ENCODE results near the gene HPCA.

DNA sequence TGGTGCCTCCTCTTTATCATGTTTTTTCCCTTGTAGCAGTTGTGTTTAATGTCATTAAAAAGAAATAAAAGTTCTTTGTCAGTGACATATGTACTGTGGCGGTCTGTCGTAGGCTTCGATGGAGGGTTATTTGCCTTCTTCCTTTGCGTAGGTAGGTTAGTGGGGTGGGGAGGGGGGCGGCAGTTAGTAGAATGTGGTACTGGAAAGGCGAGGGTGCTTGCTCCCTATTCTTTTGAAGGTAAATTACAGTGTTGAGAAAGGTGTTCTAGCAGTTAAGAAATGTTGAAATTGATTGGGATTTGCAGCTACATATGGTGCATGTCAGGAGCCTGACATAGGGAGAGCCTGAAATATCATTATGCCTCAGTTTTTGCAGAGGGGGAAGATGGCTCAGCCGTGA is 27.5 kb upstream of the HPCA start:
- TF ChIP-seq MTF1 (CRISPR knock-in tag; IDR thresholded peaks at IDR 0.05): no peak
- TF ChIP-seq, protein P1, sequence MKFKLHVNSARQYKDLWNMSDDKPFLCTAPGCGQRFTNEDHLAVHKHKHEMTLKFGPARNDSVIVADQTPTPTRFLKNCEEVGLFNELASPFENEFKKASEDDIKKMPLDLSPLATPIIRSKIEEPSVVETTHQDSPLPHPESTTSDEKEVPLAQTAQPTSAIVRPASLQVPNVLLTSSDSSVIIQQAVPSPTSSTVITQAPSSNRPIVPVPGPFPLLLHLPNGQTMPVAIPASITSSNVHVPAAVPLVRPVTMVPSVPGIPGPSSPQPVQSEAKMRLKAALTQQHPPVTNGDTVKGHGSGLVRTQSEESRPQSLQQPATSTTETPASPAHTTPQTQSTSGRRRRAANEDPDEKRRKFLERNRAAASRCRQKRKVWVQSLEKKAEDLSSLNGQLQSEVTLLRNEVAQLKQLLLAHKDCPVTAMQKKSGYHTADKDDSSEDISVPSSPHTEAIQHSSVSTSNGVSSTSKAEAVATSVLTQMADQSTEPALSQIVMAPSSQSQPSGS (CRISPR knock-in tag; IDR thresholded peaks at IDR 0.05): no peak
